HG03175 (cell line): ENCODE results near the gene DPP6.

Experiments
- ATAC-seq: cut with Tn5 transposase; IDR thresholded peaks from one replicate; pipeline ENCODE4 v1.9.1; 2021; ENCODE audit warnings: mild to moderate bottlenecking, moderate library complexity; ENCODE audit not compliant: unreplicated experiment

DPP6 gene

DNA sequence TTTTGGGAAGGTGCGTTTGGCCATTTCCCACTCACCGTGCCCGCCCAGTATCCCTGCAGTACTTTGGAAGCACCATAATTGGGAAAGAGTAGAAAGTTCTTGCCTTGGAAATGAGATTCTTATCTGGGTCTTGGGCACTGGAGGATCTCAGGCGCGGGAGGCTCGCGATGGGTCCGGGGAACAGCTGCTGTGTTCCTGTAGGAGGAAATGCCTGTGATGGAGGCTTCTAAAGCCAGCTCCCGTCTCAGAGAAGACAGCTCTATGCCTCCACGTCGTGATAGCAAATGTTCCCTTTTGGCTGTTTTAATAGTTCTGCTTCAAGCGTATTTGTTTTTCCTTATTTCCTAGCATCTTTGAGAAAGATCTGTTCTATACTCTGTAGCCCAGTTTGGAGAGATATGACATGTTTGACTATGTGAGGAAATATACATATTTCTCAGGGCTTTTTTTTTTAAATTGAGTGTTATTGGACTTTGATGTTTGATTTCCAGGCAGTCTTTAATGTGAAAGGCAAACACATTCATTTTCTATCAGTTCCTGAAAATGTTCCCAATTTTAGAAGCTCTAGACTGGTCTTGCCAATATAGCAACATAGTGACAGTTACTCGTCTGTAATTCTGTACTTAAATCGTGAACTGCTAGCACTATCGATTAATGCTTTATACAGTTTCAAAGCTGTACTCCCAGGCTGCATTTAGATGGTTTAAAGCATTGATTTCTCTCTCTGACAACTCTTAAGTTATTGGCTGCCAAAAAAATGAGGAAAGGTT lies 280.8 kb downstream of the DPP6 start:
- ATAC-seq = no peak

GRCh38 chr7:154336295-154336694 lies 284.1 kb downstream of the DPP6 start:
- ATAC-seq = no peak

- no peak for ATAC-seq
Measured at GRCh38 chr7:154338701-154339506, 286.7 kb downstream of the DPP6 start.

GRCh38 chr7:154342971-154343633 lies 290.9 kb downstream of the DPP6 start:
- ATAC-seq = no peak

DNA sequence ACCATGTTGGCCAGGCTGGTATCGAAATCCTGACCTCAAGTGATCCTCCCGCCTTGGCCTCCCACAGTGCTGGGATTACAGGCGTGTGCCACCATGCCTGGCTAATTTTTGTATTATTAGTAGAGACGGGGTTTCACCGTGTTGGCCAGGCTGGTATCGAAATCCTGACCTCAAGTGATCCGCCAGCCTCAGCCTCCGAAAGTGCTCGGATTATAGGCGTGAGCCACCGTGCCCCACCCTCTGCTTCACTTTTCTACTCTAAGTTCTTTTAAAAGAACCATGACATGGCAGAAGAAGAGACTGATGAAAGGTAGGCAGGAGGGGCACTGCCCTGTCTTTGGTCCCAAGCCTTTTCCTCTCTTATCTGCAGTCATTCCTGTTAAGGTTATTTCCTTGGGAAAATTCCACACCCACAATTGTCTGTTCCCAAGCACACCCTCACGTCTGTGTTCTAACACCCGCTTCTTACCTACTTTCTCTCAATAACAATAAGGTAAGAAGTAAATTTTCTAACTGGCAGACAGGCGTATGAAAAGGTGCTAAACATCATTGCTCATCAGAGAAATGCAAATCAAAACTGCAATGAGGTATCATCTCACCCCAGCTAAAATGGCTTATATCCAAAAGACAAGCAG lies 291.7 kb downstream of the DPP6 start:
- no peak for ATAC-seq

- no peak for ATAC-seq
Measured at GRCh38 chr7:154345093-154345492, 292.9 kb downstream of the DPP6 start.

DNA sequence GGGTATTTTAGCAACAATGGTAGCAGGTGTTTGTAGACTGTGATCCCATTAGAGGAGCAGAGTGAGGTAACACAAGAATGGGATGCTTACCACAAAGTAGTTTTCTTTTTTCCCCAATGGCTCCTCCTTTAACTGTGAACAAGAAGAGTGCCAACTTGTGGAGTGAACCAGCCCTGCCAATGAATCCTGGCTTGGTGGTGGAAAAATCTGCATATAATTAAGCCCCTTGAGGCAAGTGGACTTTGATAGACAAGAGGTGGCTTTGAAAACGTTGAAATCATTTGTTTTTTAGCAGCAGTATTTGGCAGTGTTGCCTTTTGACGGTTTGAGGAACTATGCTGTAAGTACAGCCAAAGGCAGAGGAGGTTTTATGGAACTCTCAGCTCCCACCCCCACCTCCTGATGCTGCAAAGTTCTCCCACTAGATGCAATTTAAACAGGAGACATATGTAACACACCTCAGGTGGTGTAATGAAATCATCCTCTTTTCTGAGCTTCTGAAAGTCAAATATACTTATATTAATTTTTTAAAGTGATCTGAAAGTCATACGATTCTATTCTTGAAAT lies 295.6 kb downstream of the DPP6 start:
- no peak for ATAC-seq

- ATAC-seq = no peak
Measured at GRCh38 chr7:154350892-154351291, 298.7 kb downstream of the DPP6 start.

DNA sequence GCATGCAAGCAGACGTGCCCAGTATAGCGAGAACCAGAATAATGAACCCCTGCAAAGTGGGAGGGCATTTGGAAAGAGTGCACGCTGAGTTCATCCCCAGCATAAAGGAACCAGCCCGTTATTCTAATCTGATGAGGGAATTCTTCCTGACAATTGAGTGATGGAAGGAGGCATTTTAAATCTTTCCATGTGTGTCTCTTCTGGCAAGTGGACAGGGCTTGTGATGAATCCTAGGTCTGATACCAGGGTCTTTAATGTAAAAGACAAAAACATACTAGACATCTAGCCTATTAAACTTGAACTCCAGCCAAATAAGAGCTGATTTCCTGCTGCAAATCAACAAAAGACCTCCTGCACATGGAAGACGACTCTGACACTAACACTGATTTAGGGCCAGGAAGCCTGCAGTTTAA lies 301.2 kb downstream of the DPP6 start:
- no peak for ATAC-seq

GRCh38 chr7:154364170-154364569 lies 312.0 kb downstream of the DPP6 start:
- ATAC-seq = no peak

- no peak for ATAC-seq
Measured at GRCh38 chr7:154371424-154371823, 319.2 kb downstream of the DPP6 start.

GRCh38 chr7:154372011-154372601 lies 319.9 kb downstream of the DPP6 start:
- ATAC-seq = no peak

DNA sequence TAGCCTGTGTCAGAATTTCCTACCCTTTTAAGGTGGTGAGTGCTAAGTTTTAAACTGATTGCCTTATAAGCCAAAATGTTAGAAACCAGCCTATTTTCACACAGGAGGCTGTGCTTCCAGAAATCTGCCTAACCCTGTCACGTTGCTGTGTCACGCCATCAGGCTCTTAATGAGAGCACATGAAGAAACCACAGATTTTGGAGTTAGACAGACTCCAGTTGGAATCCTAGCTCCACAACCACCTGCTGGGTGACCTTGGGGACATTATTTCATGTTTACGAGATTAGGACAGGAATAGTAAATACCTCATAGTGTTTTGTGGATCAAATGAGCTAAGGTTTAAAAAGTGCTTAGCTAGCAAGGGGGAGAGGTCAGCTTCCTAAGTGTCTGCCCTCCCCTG lies 321.8 kb downstream of the DPP6 start:
- no peak for ATAC-seq

GRCh38 chr7:154375956-154376355 lies 323.8 kb downstream of the DPP6 start:
- ATAC-seq = no peak

DNA sequence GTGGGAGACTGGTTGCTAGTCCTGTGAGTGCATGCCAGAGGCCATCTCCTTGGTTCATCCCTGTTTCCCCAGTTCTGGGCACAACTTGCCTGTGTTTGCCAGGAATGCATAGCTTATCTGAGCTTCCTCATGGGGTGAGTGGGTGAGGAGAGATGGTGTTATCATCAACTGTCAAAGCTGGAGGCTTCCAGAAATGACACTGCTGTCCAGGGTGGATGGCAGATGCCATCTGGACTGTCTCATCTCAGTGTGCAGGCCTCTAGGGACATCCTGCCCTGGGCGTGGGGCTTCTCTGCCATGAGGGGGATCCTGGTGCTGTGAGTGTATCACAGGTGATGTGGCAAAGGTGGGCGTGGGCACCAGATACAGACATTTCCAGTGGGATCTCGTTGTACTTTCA lies 328.6 kb downstream of the DPP6 start:
- ATAC-seq = no peak

DNA sequence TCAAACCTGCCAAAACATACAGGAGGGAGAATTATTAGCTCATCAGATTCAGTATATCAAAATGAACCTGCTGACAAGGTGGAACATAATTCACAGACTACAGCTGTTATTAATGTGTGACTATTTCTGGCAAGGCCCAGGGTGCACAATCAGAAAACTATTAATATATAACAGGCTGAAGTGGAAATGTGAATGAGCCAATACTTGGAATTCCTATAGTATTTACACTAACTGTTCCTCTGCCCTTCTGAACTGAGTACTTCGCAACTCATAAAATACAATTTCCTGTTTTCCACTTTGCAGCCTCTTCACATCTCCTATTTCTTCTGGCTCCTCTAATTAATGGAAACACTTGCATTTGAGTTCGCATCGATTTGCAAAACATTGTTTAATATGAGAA lies 330.8 kb downstream of the DPP6 start:
- no peak for ATAC-seq

DNA sequence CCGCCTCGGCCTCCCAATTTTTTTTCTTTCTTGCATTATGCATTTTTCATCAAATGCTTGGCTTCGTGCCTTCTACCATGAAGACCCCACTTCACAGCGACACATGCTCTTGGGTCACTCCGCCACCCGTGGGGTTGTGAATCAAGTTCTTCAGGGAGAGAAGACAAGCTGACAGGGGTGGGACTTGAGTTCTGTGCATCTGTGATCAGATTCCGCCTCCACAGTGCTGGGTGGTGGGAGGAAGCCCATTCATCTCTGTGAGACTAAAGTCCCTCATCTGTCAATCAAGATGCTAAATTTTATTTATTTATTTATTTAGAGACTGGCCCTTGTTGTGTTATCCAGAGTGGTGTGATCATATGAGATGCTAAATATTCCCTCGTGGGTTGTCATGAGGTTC lies 333.0 kb downstream of the DPP6 start:
- ATAC-seq = no peak

- no peak for ATAC-seq
Measured at GRCh38 chr7:154387252-154387651, 335.1 kb downstream of the DPP6 start.

DNA sequence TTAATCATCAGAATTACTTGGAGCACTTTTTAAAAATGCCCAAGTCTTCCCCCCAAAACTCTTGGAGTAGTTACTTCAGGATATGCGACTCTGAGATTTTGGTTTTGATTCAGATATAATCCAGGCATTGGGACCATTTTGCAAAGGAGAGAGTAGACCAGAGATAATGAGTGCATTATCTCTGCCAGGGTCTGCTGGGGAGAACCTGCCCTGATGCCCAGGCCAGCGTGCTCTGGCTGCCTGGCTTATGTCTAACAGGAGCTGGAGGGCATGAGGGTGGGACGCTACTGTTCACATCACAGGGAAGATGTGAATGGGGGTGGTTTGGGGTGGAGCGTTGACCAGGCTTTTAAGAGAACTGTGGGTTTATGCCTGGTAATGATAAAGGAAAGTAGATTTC lies 336.2 kb downstream of the DPP6 start:
- no peak for ATAC-seq

- no peak for ATAC-seq
Measured at GRCh38 chr7:154388999-154389398, 336.8 kb downstream of the DPP6 start.

DNA sequence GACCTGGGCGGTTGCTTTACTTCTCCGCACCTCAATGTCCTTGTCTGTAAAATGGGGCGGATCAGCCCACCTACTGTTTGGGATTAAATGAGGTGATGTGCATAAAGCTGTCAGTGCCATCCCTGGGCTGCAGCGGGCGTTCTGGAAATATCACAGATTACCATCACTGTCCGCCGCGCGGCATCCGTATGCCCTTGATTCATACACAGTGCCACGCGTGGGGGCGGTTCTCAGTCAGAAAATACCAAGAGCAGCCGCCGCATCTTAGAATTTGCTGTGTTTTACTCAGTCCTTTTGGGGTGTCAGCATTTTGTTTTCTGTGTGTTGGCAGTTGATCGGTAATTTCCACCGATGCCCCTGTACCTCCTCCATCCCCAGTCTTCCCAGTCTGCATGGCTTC lies 338.8 kb downstream of the DPP6 start:
- ATAC-seq = no peak
